IMR-90 (cell line): ENCODE data around the gene PALS2. TPM values are rescaled to one million over a fixed set of nuclear protein-coding genes. Genes with fewer than 3 reads are reported as not detected.

Source experiments
- ATAC-seq: fragments of 200-7000 bp; cut with Tn5 transposase; 2 replicates; pipeline ENCODE4 v1.9.1; 2020; ENCODE audit warnings: low read depth, mild to moderate bottlenecking, moderate library complexity
- BruUV-seq: library from RNA; stranded (reverse); fragments of 400-500 nt; replicated peaks from 2 replicates; lab custom pipeline; 2021; lab: Mats Ljungman, UMichigan
- CTCF ChIA-PET: fragments of 300-600 bp; formaldehyde crosslinking; extraction: SDS; loops from one replicate; lab custom pipeline; 2021; ENCODE audit warnings: antibody characterized with exemption; lab: Yijun Ruan, JAX
- POLR2A ChIA-PET: fragments of 300-600 bp; sonication (Branson Sonifier 250); formaldehyde crosslinking; loops from one replicate; lab custom pipeline; 2022; ENCODE audit warnings: antibody characterized with exemption; ENCODE audit not compliant: unreplicated experiment; lab: Charles Lee
- DNase-seq: peaks from one replicate; pipeline ENCODE4 v3.0.0; 2013
- H2AFZ ChIP-seq: replicated peaks from 2 replicates; pipeline ENCODE3; 2013; ENCODE audit warnings: low read length, mild to moderate bottlenecking; ENCODE audit not compliant: poor library complexity
- H2AK5ac ChIP-seq: 2 replicates; pipeline ENCODE4 v1.6.1; 2013; ENCODE audit warnings: low read depth, low read length, inconsistent platforms
- H2AK9ac ChIP-seq: replicated peaks from 2 replicates; pipeline ENCODE3; 2013; ENCODE audit warnings: mild to moderate bottlenecking, low read depth, low read length, moderate library complexity; ENCODE audit not compliant: poor library complexity
- H2BK120ac ChIP-seq: 2 replicates; pipeline ENCODE4 v1.6.1; 2013; ENCODE audit warnings: low read depth, low read length, inconsistent platforms
- H2BK15ac ChIP-seq: 3 replicates; pipeline ENCODE4 v1.6.1; 2013; ENCODE audit warnings: low read depth, low read length, inconsistent platforms
- H2BK20ac ChIP-seq: 2 replicates; pipeline ENCODE4 v1.6.1; 2013; ENCODE audit warnings: low read depth, mild to moderate bottlenecking, inconsistent platforms, low read length, moderate library complexity
- H2BK5ac ChIP-seq: 2 replicates; pipeline ENCODE4 v1.6.1; 2013; ENCODE audit warnings: mild to moderate bottlenecking, low read depth, low read length, inconsistent platforms; ENCODE audit not compliant: poor library complexity, severe bottlenecking
- H3K14ac ChIP-seq: replicated peaks from 2 replicates; pipeline ENCODE4 v1.6.1; 2013; ENCODE audit warnings: low read depth, low read length, inconsistent platforms
- H3K18ac ChIP-seq: 2 replicates; pipeline ENCODE4 v1.6.1; 2013; ENCODE audit warnings: low read depth, low read length, control low read depth
- H3K23ac ChIP-seq: 2 replicates; pipeline ENCODE4 v1.6.1; 2013; ENCODE audit warnings: low read depth, low read length, inconsistent platforms
- H3K27ac ChIP-seq: 2 replicates; pipeline ENCODE4 v1.5.1; 2013; ENCODE audit warnings: mild to moderate bottlenecking, control low read depth, low read length; ENCODE audit not compliant: insufficient read depth
- H3K27me3 ChIP-seq: 2 replicates; pipeline ENCODE4 v1.6.1; 2013; ENCODE audit warnings: low read length; ENCODE audit not compliant: control insufficient read depth, insufficient read depth
- H3K36me3 ChIP-seq: 2 replicates; pipeline ENCODE4 v1.6.1; 2013; ENCODE audit warnings: low read length, mixed read lengths; ENCODE audit not compliant: control insufficient read depth, insufficient read depth
- H3K4ac ChIP-seq: 2 replicates; pipeline ENCODE4 v1.6.1; 2013; ENCODE audit warnings: low read depth, low read length, inconsistent platforms
- H3K4me1 ChIP-seq: 2 replicates; pipeline ENCODE4 v1.6.1; 2013; ENCODE audit warnings: low read length, mixed read lengths; ENCODE audit not compliant: control insufficient read depth, insufficient read depth
- H3K4me2 ChIP-seq: 2 replicates; pipeline ENCODE4 v1.6.1; 2013; ENCODE audit warnings: low read depth, mild to moderate bottlenecking, control low read depth, low read length, moderate library complexity
- H3K4me3 ChIP-seq: 2 replicates; pipeline ENCODE4 v1.5.1; 2013; ENCODE audit warnings: low read depth, mild to moderate bottlenecking, control low read depth, low read length, moderate library complexity; ENCODE audit not compliant: insufficient read depth
- H3K56ac ChIP-seq: 2 replicates; pipeline ENCODE4 v1.6.1; 2013; ENCODE audit warnings: low read length, inconsistent platforms; ENCODE audit not compliant: insufficient read depth; ENCODE audit errors: extremely low read depth
- H3K79me1 ChIP-seq, 2 experiments: 2 replicates each; pipeline ENCODE4 v1.6.1; 2013; ENCODE audit warnings: low read length in 2 of 2, inconsistent platforms in 1 of 2, low read depth in 1 of 2
- H3K9ac ChIP-seq: 2 replicates; pipeline ENCODE4 v1.6.1; 2013; ENCODE audit warnings: low read depth, low read length, control low read depth
- H3K9me1 ChIP-seq: 2 replicates; pipeline ENCODE4 v1.6.1; 2013; ENCODE audit warnings: low read length, inconsistent platforms; ENCODE audit not compliant: insufficient read depth
- H3K9me3 ChIP-seq: 2 replicates; pipeline ENCODE4 v1.6.1; 2013; ENCODE audit warnings: low read length; ENCODE audit not compliant: control insufficient read depth, insufficient read depth
- H4K20me1 ChIP-seq: 2 replicates; pipeline ENCODE4 v1.6.1; 2013; ENCODE audit warnings: low read length, inconsistent platforms; ENCODE audit not compliant: insufficient read depth
- H4K5ac ChIP-seq: 2 replicates; pipeline ENCODE4 v1.6.1; 2013; ENCODE audit warnings: mild to moderate bottlenecking, low read depth, low read length, control low read depth
- H4K8ac ChIP-seq, 2 experiments: 2 replicates each; pipeline ENCODE4 v1.6.1; 2013; ENCODE audit warnings: low read depth in 2 of 2, low read length in 2 of 2, control low read depth in 1 of 2, inconsistent platforms in 1 of 2
- H4K91ac ChIP-seq: 2 replicates; pipeline ENCODE4 v1.6.1; 2013; ENCODE audit warnings: low read depth, low read length, inconsistent platforms; ENCODE audit not compliant: insufficient read depth
- MAFK ChIP-seq: IDR thresholded peaks from 2 replicates; pipeline ENCODE4 v1.6.1; 2012; ENCODE audit warnings: low read depth, low read length, improper control_type of control experiment
- RAD21 ChIP-seq: IDR thresholded peaks from 2 replicates; pipeline ENCODE4 v1.6.1; 2012; ENCODE audit warnings: low read length, improper control_type of control experiment
- SMC3 ChIP-seq: fragments of 150-350 bp; IDR thresholded peaks from 2 replicates; pipeline ENCODE4 v1.6.1; 2016; ENCODE audit warnings: low read depth, mild to moderate bottlenecking, antibody characterized with exemption, low read length, moderate library complexity
- WGBS, 2 experiments: methylation state at CpG; one replicate each; pipeline versions ENCODE4 v1.1.5 to v1.1.7; 2013; ENCODE audit warnings: missing lambda C conversion rate in 2 of 2; ENCODE audit not compliant: insufficient read length in 1 of 2; ENCODE audit errors: extremely low coverage in 2 of 2; 5-methylcytosine and 5-hydroxymethylcytosine counted together
- dilution Hi-C: fragments of 300-500 bp; cut with HindIII; formaldehyde crosslinking; loops from one replicate; pipeline ENCODE4 v1.14.3; 2018; ENCODE audit warnings: low sequenced_read_pairs; ENCODE audit not compliant: unreplicated experiment
- in situ Hi-C: fragments of 300-500 bp; cut with MboI; formaldehyde crosslinking; loops from 3 replicates; pipeline ENCODE4 v1.14.3; 2019; ENCODE audit warnings: low sequenced_read_pairs, inconsistent platforms, mixed read lengths
- intact Hi-C: fragments of 100-400 bp; cut with micrococcal nuclease; formaldehyde crosslinking; loops from 2 replicates; pipeline ENCODE4 v1.10.0; 2022
- polyA plus RNA-seq, 3 experiments: library from polyadenylated mRNA; depleted of rRNA; stranded (reverse); fragments of >200 nt; gene quantifications; 2 replicates each; pipeline ENCODE4 v1.2.3, GENCODE V29; 2012; ENCODE audit warnings: low replicate concordance in 1 of 3
- total RNA-seq: library from RNA; depleted of rRNA; stranded (reverse); fragments of >200 nt; gene quantifications from 2 replicates; pipeline ENCODE4 v1.2.3, GENCODE V29; 2012

The PALS2 gene
- total and polyA plus RNA-seq, 2 of the 4 experiments (the other 2 are of a cell fraction), result 8.8 to 15.4 TPM

GRCh38 chr7:24604630-24605029 is 31.4 kb downstream of the PALS2 start:
- no peak overlapping the region for H3K4me2 ChIP-seq
- no peaks in the 10 kb centered on the region; the same call in 1 of the 2 replicates for H3K4me1 ChIP-seq
- H2BK20ac ChIP-seq, result no peak overlapping the region
- H3K9me3 ChIP-seq, result no peaks in the 10 kb centered on the region
- no peak for TF ChIP-seq MAFK
- TF ChIP-seq RAD21, result no peak
- TF ChIP-seq SMC3, result no peak
- BruUV-seq, result no TSS peak
- ChIA-PET POLR2A (no interaction called here), CTCF (no interaction called here)
- 80% methylated on average over 1 of the region's 3 CpGs; no CpG with 5 or more reads in 1 of the 2 experiments for WGBS, 2 experiments
- no peak overlapping the region for H2AK5ac ChIP-seq
- no peak overlapping the region for H3K14ac ChIP-seq
- ATAC-seq (no peak), DNase-seq (no peak)
- no peak overlapping the region for H3K27ac ChIP-seq
- H4K20me1 ChIP-seq, result no peaks in the 10 kb centered on the region
- no peak overlapping the region for H3K23ac ChIP-seq
- H2BK5ac ChIP-seq, result no peak overlapping the region
- no peak overlapping the region for H2BK15ac ChIP-seq
- intact Hi-C loops (no loop called here), dilution Hi-C loops (no loop called here), in situ Hi-C loops (no loop called here)
- H2BK120ac ChIP-seq, result no peak overlapping the region
- no peaks in the 10 kb centered on the region for H3K27me3 ChIP-seq
- no peak overlapping the region for H4K5ac ChIP-seq
- H3K9ac ChIP-seq, result no peak overlapping the region
- no peak overlapping the region for H3K4me3 ChIP-seq
- H2AFZ ChIP-seq, result no peak overlapping the region
- H3K4ac ChIP-seq, result no peak overlapping the region
- no peak overlapping the region for H2AK9ac ChIP-seq
- no peak overlapping the region for H3K18ac ChIP-seq
- H3K9me1 ChIP-seq, result no peaks in the 10 kb centered on the region
- H3K56ac ChIP-seq, result no peak overlapping the region
- H4K8ac ChIP-seq, result no peak overlapping the region
- H3K36me3 ChIP-seq, result no peaks in the 10 kb centered on the region
- H4K91ac ChIP-seq, result no peak overlapping the region
- peaks cover 16 to 19% of the 10 kb centered on the region in 2 experiments; a peak in 2 of 4 replicates for H3K79me1 ChIP-seq
